ENCODE results near the gene ATF4. TPM values are rescaled to one million over a fixed set of nuclear protein-coding genes. Genes with fewer than 3 reads are reported as not detected.

ATF4 gene
- total and polyA plus RNA-seq, 2 of the 13 experiments (the other 11 are each of a cell fraction or from before 2014, with no cell fraction given), result 486 to 1,297 TPM

GRCh38 chr22:39502109-39502788 lies 18.1 kb upstream of the ATF4 start, which contains the start of gene MIEF1 (continued):
- TF ChIP-seq ETV6 (CRISPR knock-in tag; conservative IDR thresholded peaks at IDR 0.05) (no peak), MTF1 (CRISPR knock-in tag; IDR thresholded peaks at IDR 0.05) (peak; percentile 44; the same call in 1 of the 2 replicates), NKX3-1 (CRISPR knock-in tag; IDR thresholded peaks at IDR 0.05) (peak; percentile 84; the same call in 1 of the 2 replicates), ETV5 (CRISPR knock-in tag; IDR thresholded peaks at IDR 0.05; ENCODE audit: borderline replicate concordance) (peak; percentile 87), AHDC1 (CRISPR knock-in tag; IDR thresholded peaks at IDR 0.05; ENCODE audit: borderline replicate concordance) (peak; percentile 31; the same call in 1 of the 2 replicates), ZNF280D (CRISPR knock-in tag; IDR thresholded peaks at IDR 0.05) (0 out of 2 replicates have a peak, but pooled peaks have one; percentile 53), ZNF652 (CRISPR knock-in tag; IDR thresholded peaks at IDR 0.05; ENCODE audit: borderline replicate concordance, low read depth) (no peak), SCMH1 (CRISPR knock-in tag; IDR thresholded peaks at IDR 0.05; ENCODE audit: borderline replicate concordance) (no peak), SAFB2 (CRISPR knock-in tag; IDR thresholded peaks at IDR 0.05; ENCODE audit: borderline replicate concordance, low read depth) (no peak; the same call in 1 of the 2 replicates), NR2F6 (IDR thresholded peaks at IDR 0.05) (no peak), NR2F6 (CRISPR knock-in tag; IDR thresholded peaks at IDR 0.05) (peak; percentile 84), ARID4A (CRISPR knock-in tag; IDR thresholded peaks at IDR 0.05; ENCODE audit: borderline replicate concordance) (peak; percentile 79; the same call in 1 of the 2 replicates), ZNF335 (CRISPR knock-in tag; IDR thresholded peaks at IDR 0.05) (peak; percentile 62; the same call in 1 of the 2 replicates), ZSCAN29 (CRISPR knock-in tag; conservative IDR thresholded peaks at IDR 0.05) (no peak), ZNF784 (CRISPR knock-in tag; IDR thresholded peaks at IDR 0.05; ENCODE audit: borderline replicate concordance) (no peak)

All from HepG2 (cell line).